Body of pancreas (tissue), 4 donors: Measurements from ENCODE around the gene OR52R1. TPM values are rescaled to one million over a fixed set of nuclear protein-coding genes. Genes with fewer than 3 reads are reported as not detected.

ENCODE experiments used
- ATAC-seq: fragments of 150-250 bp; one replicate; pipeline ENCODE4 v1.9.1; 2016
- DNase-seq, 4 donors: peaks; one replicate each; pipeline ENCODE4 v3.0.0-alpha.2; 2019
- H3K27ac ChIP-seq, 4 donors: fragments of 200-600 bp; sonication (generic); 1 replicate in 3 of 4; 2 replicates in 1 of 4; pipeline versions ENCODE4 v1.5.1 to v1.6.1; 2016 to 2019; ENCODE audit warnings: mild to moderate bottlenecking in 1 of 4, mixed read lengths in 1 of 4, moderate library complexity in 1 of 4
- H3K27me3 ChIP-seq, 2 donors: fragments of 200-600 bp; sonication (generic); one replicate each; pipeline ENCODE4 v1.6.0; 2016; ENCODE audit warnings: mild to moderate bottlenecking in 1 of 2
- H3K36me3 ChIP-seq, 2 donors: fragments of 200-600 bp; sonication (generic); replicated peaks in 1 of 2; 2 replicates each; pipeline ENCODE4 v1.5.1; 2016; ENCODE audit warnings: low read depth in 2 of 2; ENCODE audit not compliant: insufficient read depth in 1 of 2
- H3K4me1 ChIP-seq: fragments of 200-600 bp; sonication (generic); one replicate; pipeline ENCODE4 v1.6.0; 2016
- H3K4me3 ChIP-seq, 2 donors: fragments of 200-600 bp; sonication (generic); 1 replicate in 1 of 2; 2 replicates in 1 of 2; pipeline ENCODE4 v1.5.1; 2016 to 2019
- H3K9me3 ChIP-seq, 3 donors: fragments of 200-600 bp; sonication (generic); 1 replicate in 2 of 3; 2 replicates in 1 of 3; pipeline ENCODE4 v1.5.1; 2016
- CTCF ChIP-seq, 7 experiments: fragments of 450-650 bp in 4 of 7; fragments of 200-600 bp in 3 of 7; sonication (generic) in 3 of 7; IDR thresholded peaks; one replicate each; pipeline ENCODE4 v1.5.1; 2016 to 2019; ENCODE audit warnings: antibody characterized with exemption in 7 of 7
- POLR2A ChIP-seq, 3 donors: fragments of 450-650 bp; IDR thresholded peaks; one replicate each; pipeline ENCODE4 v1.6.1; 2016; ENCODE audit warnings: antibody characterized with exemption in 3 of 3, mild to moderate bottlenecking in 2 of 3
- WGBS, 2 donors: methylation state at CpG; one replicate each; pipeline ENCODE4 v1.1.5; 2017; 5-methylcytosine and 5-hydroxymethylcytosine counted together
- intact Hi-C: fragments of 100-400 bp; cut with DNase I; formaldehyde crosslinking; loops from one replicate; pipeline ENCODE4 v1.15.1; 2023
- total RNA-seq, 2 donors: library from RNA; depleted of rRNA; stranded (reverse); fragments of >200 nt; gene quantifications; one replicate each; pipeline ENCODE4 v1.1.0, GENCODE V29; 2016

The OR52R1 gene
- total RNA-seq: not detected

- Histone ChIP-seq H3K27me3 (no peaks in the 10 kb centered on the region), H3K36me3 (no peaks in the 10 kb centered on the region), H3K4me1 (no peaks in the 10 kb centered on the region), H3K4me3 (no peak within 1 kb of the TSS), H3K9me3 (no peaks in the 10 kb centered on the region), H3K27ac (no peak within 1 kb of the TSS)
- DNase-seq (no peak), ATAC-seq (no peak)
- intact Hi-C loops: no loop called here
- WGBS, 2 donors: 80 to 84% methylated on average over 3 of the region's 3 CpGs
- TF ChIP-seq CTCF (IDR thresholded peaks at IDR 0.05) (no peak), POLR2A (IDR thresholded peaks at IDR 0.05) (no peak)
Observed at GRCh38 chr11:4804280-4804679, at the start of gene OR52R1. OR52R1 (minus strand) TSS chr11:4804380; CDS start chr11:4804380, 0 bp downstream.

- Histone ChIP-seq H3K4me1 (no peaks in the 10 kb centered on the region), H3K36me3 (no peaks in the 10 kb centered on the region), H3K9me3 (no peaks in the 10 kb centered on the region), H3K27me3 (no peaks in the 10 kb centered on the region), H3K4me3 (no peak overlapping the region), H3K27ac (no peak overlapping the region)
- TF ChIP-seq POLR2A (IDR thresholded peaks at IDR 0.05) (no peak), CTCF (IDR thresholded peaks at IDR 0.05) (no peak)
- intact Hi-C loops: no loop called here
- ATAC-seq: no peak
- 0 to 12% methylated on average over 4 of the region's 4 CpGs for WGBS, 2 donors
- DNase-seq: peak in 2 of 4 donors; percentile 13 to 22
Observed at GRCh38 chr11:4851033-4851432, 46.9 kb upstream of the OR52R1 start.

- H3K27me3 ChIP-seq: no peaks in the 10 kb centered on the region
- intact Hi-C loops: no loop called here
- no peak for TF ChIP-seq CTCF (IDR thresholded peaks at IDR 0.05)
- TF ChIP-seq POLR2A (IDR thresholded peaks at IDR 0.05): no peak
- H3K9me3 ChIP-seq: no peaks in the 10 kb centered on the region
- no peaks in the 10 kb centered on the region for H3K36me3 ChIP-seq
- H3K27ac ChIP-seq: no peak within 1 kb of the TSS
- WGBS, 2 donors: 57 to 58% methylated on average over 9 of the region's 9 CpGs
- ATAC-seq (no peak), DNase-seq (no peak)
- no peaks in the 10 kb centered on the region for H3K4me1 ChIP-seq
- no peak within 1 kb of the TSS for H3K4me3 ChIP-seq
Observed at GRCh38 chr11:4848908-4849532, 44.8 kb upstream of the OR52R1 start, which contains the start of gene OR51S1. OR51S1 (minus strand) TSS chr11:4849208; CDS start chr11:4849208, 0 bp downstream.

GRCh38 chr11:4839851-4840549 lies 35.8 kb upstream of the OR52R1 start:
- ATAC-seq: no peak
- DNase-seq: no peak
- Histone ChIP-seq H3K27ac (no peak overlapping the region), H3K4me3 (no peak overlapping the region), H3K4me1 (no peaks in the 10 kb centered on the region), H3K27me3 (no peaks in the 10 kb centered on the region), H3K36me3 (no peaks in the 10 kb centered on the region), H3K9me3 (no peaks in the 10 kb centered on the region)
- intact Hi-C loops: no loop called here
- WGBS, 2 donors: 83 to 91% methylated on average over 2 of the region's 2 CpGs
- TF ChIP-seq POLR2A (IDR thresholded peaks at IDR 0.05) (no peak), CTCF (IDR thresholded peaks at IDR 0.05) (no peak)
